Heart right ventricle (tissue), 16 donors: ENCODE measurements around the gene KIR2DL3. TPM values are rescaled to one million over a fixed set of nuclear protein-coding genes. Genes with fewer than 3 reads are reported as not detected.
"Not testable (repeated sequence)": the region's sequence is repeated elsewhere in the genome, so short reads cannot be mapped to it uniquely, and the experiment has no call there.

Experiments used
- ATAC-seq, 8 donors: fragments of 200-7000 bp; cut with Tn5 transposase; one replicate each; pipeline ENCODE4 v1.9.1; 2020; ENCODE audit warnings: mild to moderate bottlenecking in 8 of 8, moderate library complexity in 8 of 8, moderate number of reproducible peaks in 1 of 8
- DNase-seq, 2 donors: peaks; one replicate each; pipeline ENCODE4 v3.0.0-alpha.2; 2020
- H3K27ac ChIP-seq, 10 donors: fragments of 200-600 bp; sonication (generic) in 2 of 10; one replicate each; pipeline versions ENCODE4 v1.5.0 to v1.8.0; 2020 to 2022; ENCODE audit warnings: mild to moderate bottlenecking in 3 of 10
- H3K27me3 ChIP-seq, 7 donors: fragments of 200-600 bp; one replicate each; pipeline ENCODE4 v1.8.0; 2021 to 2022; ENCODE audit warnings: mild to moderate bottlenecking in 2 of 7
- H3K36me3 ChIP-seq, 9 donors: fragments of 200-600 bp; sonication (generic) in 1 of 9; one replicate each; pipeline versions ENCODE4 v1.5.0 to v1.8.0; 2020 to 2022; ENCODE audit warnings: mild to moderate bottlenecking in 2 of 9
- H3K4me1 ChIP-seq, 9 donors: fragments of 200-600 bp; sonication (generic) in 1 of 9; one replicate each; pipeline versions ENCODE4 v1.5.0 to v1.8.0; 2020 to 2022; ENCODE audit warnings: mild to moderate bottlenecking in 4 of 9
- H3K4me3 ChIP-seq, 10 donors: fragments of 200-600 bp; sonication (generic) in 2 of 10; one replicate each; pipeline versions ENCODE4 v1.5.0 to v1.8.0; 2020 to 2022; ENCODE audit warnings: mild to moderate bottlenecking in 7 of 10, moderate library complexity in 2 of 10
- H3K9me3 ChIP-seq, 11 donors: fragments of 200-600 bp in 10 of 11; sonication (generic) in 2 of 11; one replicate each; pipeline versions ENCODE4 v1.5.0 to v1.8.0; 2013 to 2022; ENCODE audit warnings: mild to moderate bottlenecking in 2 of 11, control low read depth in 1 of 11, moderate library complexity in 1 of 11
- WGBS, 2 donors: extraction: QIAGEN DNeasy Blood & Tissue Kit; methylation state at CpG; one replicate each; pipeline ENCODE4 v1.1.7; 2013; ENCODE audit warnings: inconsistent platforms in 1 of 2; 5-methylcytosine and 5-hydroxymethylcytosine counted together
- intact Hi-C, 10 donors: fragments of 100-400 bp; cut with DNase I; formaldehyde crosslinking; loops; one replicate each; pipeline versions ENCODE4 v1.11.1 to v1.14.2; 2022
- polyA plus RNA-seq, 2 donors: library from polyadenylated mRNA; stranded (reverse); fragments of 200-250 nt; gene quantifications; one replicate each; pipeline ENCODE4 v1.2.3, GENCODE V29; 2013
- total RNA-seq, 10 donors: library from RNA; stranded (reverse); fragmentation: NEBNext Ultra II Directional in 3 of 10; extraction: Animal tissue kit (Norgen Biotek cat#: 25700) in 3 of 10; gene quantifications; one replicate each; pipeline versions ENCODE4 v1.2.1 to v1.2.4, GENCODE V29; 2021 to 2023
- donor health status: Arrhythmogenic right ventricular cardiomyopathy.
- donor health status: ischemic (EF 13 %, LVEDD 7.1; RV severe dilation, severe dysfunction).
- donor health status: healthy with polysubstance abuse.
- donor health status: DM: no; HTN: yes; CAD: no.
- donor health status: DM: no; HTN: no; CAD: no.
- donor health status: ischemic (EF 25% LVEDD 6.9; RV normal size, moderate dysfunction).
- donor health status: ischemic (EF 25% LVEDD 5.7; RV mildly dilated, moderate dysfunction).
- donor health status: healthy.
- donor health status: DM: yes; HTN: yes; CAD: no.
- donor health status: Ischemic cardiomyopathy.
- donor health status: ischemic (EF 35%, LVEDD 5.7; RV mildly dilated, moderate dysfunction).
- donor health status: nonischemic (EF 11% LVEDD 7.7; RV severe dilation, severe dysfunction).
- donor health status: DM: yes; HTN: yes; CAD: no.
- donor health status: PGD.
- donor health status: ischemic (EF 29% LVEDD 5.4; RV normal size, mild dysfunction).
- donor health status: nonischemic (EF 23%, LVEDD 6.1; RV moderate dilation, normal function).

Gene KIR2DL3
- total and polyA plus RNA-seq, 12 donors, result 0.03 to 0.42 TPM; not detected in 10

DNA sequence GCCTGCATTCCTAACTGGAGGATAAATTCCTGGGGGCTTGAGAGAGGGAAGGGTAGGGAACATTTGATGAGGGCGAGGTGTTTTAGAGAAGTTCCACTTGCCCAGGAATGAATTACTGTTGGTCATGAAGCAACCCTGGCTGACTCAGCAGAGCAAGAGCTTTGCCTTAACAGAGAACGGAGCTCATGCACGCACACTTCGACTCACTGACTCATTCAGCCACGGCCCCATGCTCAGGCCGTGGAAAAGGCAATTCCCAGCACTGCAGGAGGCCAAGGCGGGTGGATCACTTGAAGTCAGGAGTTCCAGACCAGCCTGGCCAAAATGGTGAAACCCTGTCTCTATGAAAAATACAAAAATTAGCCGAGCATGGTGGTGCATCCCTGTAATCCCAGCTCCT, 25.9 kb downstream of the KIR2DL3 start:
- H3K27me3 ChIP-seq, intact Hi-C loops: not testable (repeated sequence)
- 67 to 70% methylated on average over 8 of the region's 8 CpGs for WGBS, 2 donors

GRCh38 chr19:54766464-54766863, 28.2 kb downstream of the KIR2DL3 start:
- H3K4me1 ChIP-seq, intact Hi-C loops, ATAC-seq, H3K27me3 ChIP-seq, H3K36me3 ChIP-seq, H3K4me3 ChIP-seq, DNase-seq, H3K27ac ChIP-seq: not testable (repeated sequence)
- WGBS, 2 donors, result 67 to 81% methylated on average over 4 of the region's 4 CpGs
- peaks cover 0 to 13% (median 0%) of the 10 kb centered on the region in 11 donors for H3K9me3 ChIP-seq

More for the DNA sequence above, 25.9 kb downstream of the KIR2DL3 start:
- not testable (repeated sequence) for DNase-seq, H3K27ac ChIP-seq, ATAC-seq, H3K36me3 ChIP-seq, H3K4me1 ChIP-seq, H3K4me3 ChIP-seq
- H3K9me3 ChIP-seq, result peaks cover 0 to 13% (median 0%) of the 10 kb centered on the region in 11 donors

DNA sequence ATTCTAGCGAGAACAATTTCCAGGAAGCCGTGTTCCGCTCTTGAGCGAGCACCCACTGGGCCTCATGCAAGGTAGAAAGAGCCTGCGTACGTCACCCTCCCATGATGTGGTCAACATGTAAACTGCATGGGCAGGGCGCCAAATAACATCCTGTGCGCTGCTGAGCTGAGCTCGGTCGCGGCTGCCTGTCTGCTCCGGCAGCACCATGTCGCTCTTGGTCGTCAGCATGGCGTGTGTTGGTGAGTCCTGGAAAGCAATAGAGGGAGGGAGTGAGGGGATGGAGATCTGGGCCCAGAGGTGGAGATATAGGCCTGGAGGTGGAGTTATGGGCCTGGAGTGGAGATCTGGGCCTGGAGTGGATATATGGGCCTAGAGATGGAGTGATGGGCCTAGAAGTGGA, 31.3 kb downstream of the KIR2DL3 start, which contains the start of gene KIR2DL1:
TSS of gene KIR2DL1 (plus strand) at position 148 of the 400 bp plus-strand sequence. CDS start at position 206, 58 bp downstream.
- 89 to 95% methylated on average over 15 of the region's 15 CpGs for WGBS, 2 donors
- H3K27me3 ChIP-seq, result not testable (repeated sequence)
- H3K9me3 ChIP-seq, result peaks cover 0 to 13% (median 0%) of the 10 kb centered on the region in 11 donors

DNA sequence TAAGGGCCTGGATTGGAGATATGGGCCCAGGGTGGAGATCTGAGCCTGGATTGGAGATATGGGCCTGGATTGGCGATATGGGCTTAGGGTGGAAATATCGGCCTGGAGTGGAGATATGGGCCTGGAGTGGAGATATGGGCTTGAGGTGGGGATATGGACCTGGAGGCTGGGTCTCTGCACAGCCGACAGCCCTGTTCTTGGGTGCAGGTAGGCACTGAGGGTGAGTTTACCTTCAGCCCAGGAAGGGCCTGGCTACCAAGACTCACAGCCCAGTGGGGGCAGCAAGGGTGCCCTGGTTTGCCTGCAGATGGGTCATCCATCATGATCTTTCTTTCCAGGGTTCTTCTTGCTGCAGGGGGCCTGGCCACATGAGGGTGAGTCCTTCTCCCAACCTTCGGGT, 32.2 kb downstream of the KIR2DL3 start:
- ATAC-seq, H3K4me3 ChIP-seq, H3K36me3 ChIP-seq, DNase-seq, H3K4me1 ChIP-seq, H3K9me3 ChIP-seq, H3K27me3 ChIP-seq, H3K27ac ChIP-seq: not testable (repeated sequence)
- intact Hi-C loops, result loop anchor here in 1 of 10 donors (5.0 kb wide), 1 partner anchor 77 kb away; no protein-coding TSS in a partner anchor
- whole genome bisulfite sequencing, 2 donors, result 73 to 77% methylated on average over 4 of the region's 4 CpGs

More for the DNA sequence above, 31.3 kb downstream of the KIR2DL3 start, which contains the start of gene KIR2DL1:
- not testable (repeated sequence) for DNase-seq, H3K4me3 ChIP-seq, H3K36me3 ChIP-seq, H3K4me1 ChIP-seq, ATAC-seq, H3K27ac ChIP-seq
- intact Hi-C loops, result loop anchor here in 1 of 10 donors (5.0 kb wide), 1 partner anchor 78 kb away; no protein-coding TSS in a partner anchor

DNA sequence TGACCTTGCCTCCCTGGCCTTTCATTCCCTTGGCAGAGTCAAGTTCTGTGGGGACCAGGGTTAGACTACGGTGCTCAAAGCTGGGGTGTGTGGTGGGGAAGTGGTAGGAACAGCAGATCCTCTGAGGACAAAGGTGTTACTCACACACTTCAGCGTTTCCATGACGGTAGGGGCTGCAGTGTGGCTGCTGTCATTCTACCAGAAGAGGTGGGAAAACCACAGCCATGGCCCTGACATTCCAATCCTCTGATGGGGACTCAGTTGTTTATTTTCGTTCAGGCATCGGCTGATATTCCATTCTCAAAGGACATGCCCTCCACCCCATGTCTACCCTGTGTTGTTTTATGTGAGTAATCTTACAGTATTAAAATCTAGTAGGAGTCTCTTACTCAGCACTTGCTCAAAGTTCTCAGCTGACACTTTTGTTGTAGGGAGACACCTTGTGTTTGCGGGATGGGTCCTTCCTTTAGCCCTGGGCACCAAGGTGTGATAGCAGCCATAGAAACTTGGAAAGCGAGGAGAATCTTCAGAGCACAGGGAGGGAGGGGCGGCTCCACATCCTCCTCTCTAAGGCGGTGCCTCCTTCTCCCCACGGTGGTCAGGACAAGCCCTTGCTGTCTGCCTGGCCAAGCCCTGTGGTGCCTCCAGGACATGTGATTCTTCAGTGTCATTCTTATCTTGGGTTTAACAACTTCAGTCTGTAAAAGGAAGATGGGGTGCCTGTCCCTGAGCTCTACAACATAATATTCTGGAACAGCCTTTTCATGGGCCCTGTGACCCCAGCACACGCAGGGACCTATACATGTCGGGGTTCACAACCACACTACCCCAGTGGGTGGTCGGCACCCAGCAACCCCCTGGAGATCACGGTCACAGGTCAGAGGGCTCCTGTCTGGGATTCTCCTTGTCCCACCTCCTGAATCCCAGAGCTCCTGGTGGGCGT, 33.0 kb downstream of the KIR2DL3 start:
- not testable (repeated sequence) for DNase-seq, H3K9me3 ChIP-seq, H3K36me3 ChIP-seq, H3K27me3 ChIP-seq, H3K4me1 ChIP-seq, ATAC-seq, H3K27ac ChIP-seq, H3K4me3 ChIP-seq
- WGBS, 2 donors, result 69 to 71% methylated on average over 10 to 13 of the region's 15 CpGs
- intact Hi-C loops, result loop anchor here in 1 of 10 donors (5.0 kb wide), 1 partner anchor 76 kb away; no protein-coding TSS in a partner anchor

- intact Hi-C loops, result loop anchor here in 1 of 10 donors (5.0 kb wide), 1 partner anchor 75 kb away; no protein-coding TSS in a partner anchor
- not testable (repeated sequence) for H3K36me3 ChIP-seq, H3K4me3 ChIP-seq, H3K27ac ChIP-seq, ATAC-seq, H3K4me1 ChIP-seq, H3K27me3 ChIP-seq, H3K9me3 ChIP-seq, DNase-seq
- 39 to 43% methylated on average over 2 of the region's 2 CpGs for WGBS, 2 donors
Observed at GRCh38 chr19:54772666-54773065, 34.4 kb downstream of the KIR2DL3 start.

GRCh38 chr19:54775095-54775815, 36.9 kb downstream of the KIR2DL3 start:
- H3K36me3 ChIP-seq, H3K4me1 ChIP-seq, H3K4me3 ChIP-seq, DNase-seq, intact Hi-C loops, H3K9me3 ChIP-seq, ATAC-seq, H3K27ac ChIP-seq: not testable (repeated sequence)
- peaks cover 0 to 12% (median 0%) of the 10 kb centered on the region in 7 donors for H3K27me3 ChIP-seq
- WGBS, 2 donors, result 62 to 78% methylated on average over 10 to 12 of the region's 12 CpGs

- DNase-seq, H3K4me3 ChIP-seq, H3K4me1 ChIP-seq, ATAC-seq, H3K36me3 ChIP-seq, intact Hi-C loops, H3K27ac ChIP-seq, H3K9me3 ChIP-seq: not testable (repeated sequence)
- peaks cover 0 to 12% (median 0%) of the 10 kb centered on the region in 7 donors for H3K27me3 ChIP-seq
- 59 to 65% methylated on average over 8 of the region's 8 CpGs for WGBS, 2 donors
Observed at GRCh38 chr19:54775830-54776229, 37.5 kb downstream of the KIR2DL3 start.

GRCh38 chr19:54777851-54778250, 39.5 kb downstream of the KIR2DL3 start:
- WGBS, 2 donors, result 51% methylated on average over 3 to 4 of the region's 4 CpGs
- peaks cover 0 to 12% (median 0%) of the 10 kb centered on the region in 7 donors for H3K27me3 ChIP-seq
- ATAC-seq, intact Hi-C loops, H3K36me3 ChIP-seq, H3K9me3 ChIP-seq, H3K27ac ChIP-seq, H3K4me1 ChIP-seq, H3K4me3 ChIP-seq, DNase-seq: not testable (repeated sequence)

DNA sequence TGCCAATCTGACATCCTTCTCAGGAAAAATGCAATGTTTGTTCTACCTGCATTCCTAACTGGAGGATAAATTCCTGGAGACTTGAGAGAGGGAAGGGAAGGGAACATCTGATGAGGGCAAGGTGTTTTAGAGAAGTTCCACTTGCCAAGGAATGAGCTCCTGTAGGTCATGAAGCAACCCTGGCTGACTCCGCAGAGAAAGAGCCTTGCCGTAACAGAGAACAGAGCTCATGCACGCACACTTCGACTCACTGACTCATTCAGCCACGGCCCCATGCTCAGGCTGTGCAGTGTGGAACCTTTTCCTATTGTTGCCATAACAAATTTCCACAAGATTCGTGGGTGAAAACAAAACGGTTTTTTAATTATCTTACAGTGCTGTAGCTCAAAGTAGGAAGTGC, 40.6 kb downstream of the KIR2DL3 start:
- H3K9me3 ChIP-seq, DNase-seq, H3K4me3 ChIP-seq, H3K4me1 ChIP-seq, H3K36me3 ChIP-seq, ATAC-seq, H3K27ac ChIP-seq, intact Hi-C loops: not testable (repeated sequence)
- WGBS, 2 donors, result 45 to 70% methylated on average over 7 of the region's 7 CpGs
- peaks cover 0 to 12% (median 0%) of the 10 kb centered on the region in 7 donors for H3K27me3 ChIP-seq
